GM12878 (cell line): Measurements from ENCODE around the gene DAAM2. TPM values are rescaled to one million over a fixed set of nuclear protein-coding genes. Genes with fewer than 3 reads are reported as not detected.

Experiments used
- ATAC-seq: fragments of 200-7000 bp; cut with Tn5 transposase; 3 replicates; pipeline ENCODE4 v1.9.1; 2020; ENCODE audit warnings: mild to moderate bottlenecking, moderate library complexity
- BruUV-seq: library from RNA; stranded (reverse); fragments of 400-500 nt; replicated peaks from 2 replicates; lab custom pipeline; 2021; lab: Mats Ljungman, UMichigan
- CTCF ChIA-PET: fragments of 300-600 bp; sonication (Branson Sonifier 250); formaldehyde crosslinking; extraction: SDS; loops from one replicate; lab custom pipeline; 2021; ENCODE audit warnings: inconsistent platforms; lab: Yijun Ruan, JAX
- POLR2A ChIA-PET: fragments of 350-600 bp; formaldehyde crosslinking; extraction: SDS; loops from one replicate; lab custom pipeline; 2021; ENCODE audit warnings: inconsistent platforms; lab: Charles Lee
- RAD21 ChIA-PET: fragments of 300-600 bp; sonication (Branson Sonifier 250); formaldehyde crosslinking; loops from one replicate; lab custom pipeline; 2023; ENCODE audit warnings: antibody characterized with exemption; ENCODE audit not compliant: unreplicated experiment; lab: Charles Lee
- SMC1A ChIA-PET: fragments of 300-600 bp; sonication (Branson Sonifier 250); formaldehyde crosslinking; loops from one replicate; lab custom pipeline; 2023; ENCODE audit not compliant: unreplicated experiment, uncharacterized antibody; lab: Charles Lee
- DNase-seq: peaks from one replicate; pipeline ENCODE4 v3.0.0-alpha.2; 2011; ENCODE audit warnings: low read depth, low spot score
- FAIRE-seq: peaks from 3 replicates; lab custom pipeline; 2011; peaks lifted over from hg19 to GRCh38; lab: Jason Lieb, UNC
- H2AFZ ChIP-seq: 2 replicates; pipeline ENCODE4 v1.6.0; 2011; ENCODE audit warnings: low read depth, low read length, control low read depth; ENCODE audit not compliant: control insufficient read depth
- H3K27ac ChIP-seq: 2 replicates; pipeline ENCODE4 v1.5.1; 2011; ENCODE audit warnings: control low read depth; ENCODE audit not compliant: control insufficient read depth, insufficient read depth
- H3K27me3 ChIP-seq, 2 experiments: replicated peaks in 1 of 2; 2 replicates each; pipeline versions ENCODE4 v1.6.0 to v1.6.1; 2011; ENCODE audit warnings: low read length in 1 of 2; ENCODE audit not compliant: control insufficient read depth in 2 of 2, insufficient read depth in 2 of 2
- H3K36me3 ChIP-seq, 2 experiments: 2 replicates each; pipeline ENCODE4 v1.5.1; 2011; ENCODE audit warnings: low read length in 1 of 2; ENCODE audit not compliant: control insufficient read depth in 2 of 2, insufficient read depth in 2 of 2
- H3K4me1 ChIP-seq: 2 replicates; pipeline ENCODE4 v1.6.1; 2011; ENCODE audit warnings: mild to moderate bottlenecking, low read length, moderate library complexity, mixed read lengths; ENCODE audit not compliant: control insufficient read depth, insufficient read depth
- H3K4me2 ChIP-seq: 2 replicates; pipeline ENCODE4 v1.6.0; 2011; ENCODE audit warnings: control low read depth; ENCODE audit not compliant: control insufficient read depth, insufficient read depth
- H3K4me3 ChIP-seq: fragments of 200-600 bp; sonication (generic); 2 replicates; pipeline ENCODE4 v1.5.1; 2016
- H3K79me2 ChIP-seq: 2 replicates; pipeline ENCODE4 v1.6.0; 2011; ENCODE audit warnings: low read length; ENCODE audit not compliant: control insufficient read depth, insufficient read depth
- H3K9ac ChIP-seq: 2 replicates; pipeline ENCODE4 v1.8.0; 2011; ENCODE audit warnings: low read length, control low read depth, mixed read lengths; ENCODE audit not compliant: control insufficient read depth, insufficient read depth
- H3K9me3 ChIP-seq: replicated peaks from 3 replicates; pipeline ENCODE4 v1.5.1; 2011; ENCODE audit warnings: mild to moderate bottlenecking, low read length; ENCODE audit not compliant: control insufficient read depth, insufficient read depth
- H4K20me1 ChIP-seq: 2 replicates; pipeline ENCODE4 v1.6.0; 2011; ENCODE audit not compliant: control insufficient read depth, insufficient read depth
- BHLHE40 ChIP-seq, 2 experiments: fragments of 450-650 bp in 1 of 2; IDR thresholded peaks; 2 replicates each; pipeline ENCODE4 v1.6.1; 2011 to 2017; ENCODE audit warnings: low read depth in 2 of 2, borderline replicate concordance in 1 of 2, improper control_type of control experiment in 1 of 2, low read length in 1 of 2, mild to moderate bottlenecking in 1 of 2
- HDGF ChIP-seq: fragments of 450-650 bp; IDR thresholded peaks from 2 replicates; pipeline ENCODE4 v1.6.1; 2016; ENCODE audit warnings: antibody characterized with exemption
- KDM1A ChIP-seq: fragments of 200-600 bp; sonication (generic); IDR thresholded peaks from 2 replicates; pipeline ENCODE4 v1.6.1; 2016; ENCODE audit warnings: borderline replicate concordance
- RFX5 ChIP-seq: IDR thresholded peaks from 2 replicates; pipeline ENCODE4 v1.6.1; 2011; ENCODE audit warnings: low read depth, low read length, improper control_type of control experiment
- SREBF1 ChIP-seq: IDR thresholded peaks from 2 replicates; pipeline ENCODE4 v1.6.1; 2012; ENCODE audit warnings: mild to moderate bottlenecking, low read length
- WRNIP1 ChIP-seq: IDR thresholded peaks from 2 replicates; pipeline ENCODE4 v1.6.1; 2011; ENCODE audit warnings: low read depth, low read length, improper control_type of control experiment, borderline replicate concordance
- ZNF207 ChIP-seq: fragments of 450-650 bp; IDR thresholded peaks from 2 replicates; pipeline ENCODE4 v1.6.1; 2014; ENCODE audit warnings: antibody characterized with exemption, mild to moderate bottlenecking, borderline replicate concordance
- WGBS: methylation state at CpG from one replicate; pipeline ENCODE4 v1.1.6; 2016; ENCODE audit warnings: low lambda C conversion rate; ENCODE audit not compliant: insufficient replicate concordance, insufficient coverage; ENCODE audit errors: missing lambda C conversion rate; 5-methylcytosine and 5-hydroxymethylcytosine counted together
- in situ Hi-C: fragments of 300-500 bp; cut with MboI; formaldehyde crosslinking; loops from 9 replicates; pipeline ENCODE4 v1.14.3; 2018; ENCODE audit warnings: mixed read lengths
- intact Hi-C: fragments of 100-400 bp; cut with micrococcal nuclease; formaldehyde crosslinking; loops from one replicate; pipeline ENCODE4 v1.14.2; 2022; ENCODE audit not compliant: unreplicated experiment
- polyA plus RNA-seq, 11 experiments: library from polyadenylated mRNA; depleted of rRNA in 4 of 11; unstranded in 6 of 11; stranded (reverse) in 5 of 11; fragments of >200 nt; fragmentation: Nextera tagmentation in 4 of 11; fragmentation: Illumina TruSeq in 1 of 11; extraction: Ambion mirVana in 4 of 11; extraction: Trizol in 1 of 11; gene quantifications; 1 replicate in 1 of 11; 2 replicates in 10 of 11; pipeline versions ENCODE4 v1.2.1 to v1.2.3, GENCODE V29; 2011 to 2016; ENCODE audit warnings: inconsistent platforms in 2 of 11, missing spikeins in 2 of 11, low read depth in 1 of 11
- total RNA-seq, 4 experiments: library from RNA; depleted of rRNA in 3 of 4; stranded (reverse); fragments of >200 nt in 3 of 4; fragmentation: Illumina TruSeq in 1 of 4; extraction: Trizol in 1 of 4; gene quantifications; 2 replicates each; pipeline versions ENCODE4 v1.2.1 to v1.2.3, GENCODE V29; 2013 to 2021
- TF ChIP-seq, protein P1 (sequence below): fragments of 450-650 bp; IDR thresholded peaks from 2 replicates; pipeline ENCODE4 v1.6.1; 2016; ENCODE audit warnings: mild to moderate bottlenecking

DAAM2 gene
- total and polyA plus RNA-seq, 10 of the 15 experiments (the other 5 are each of a cell fraction or from before 2014, with no cell fraction given) = 0.05 to 0.22 TPM; not detected in 8

GRCh38 chr6:39758905-39759605, 33.1 kb upstream of the DAAM2 start:
- H3K4me2 ChIP-seq = no peak overlapping the region
- no peaks in the 10 kb centered on the region for H4K20me1 ChIP-seq
- H3K9ac ChIP-seq = no peak overlapping the region
- intact Hi-C loops (no loop called here), in situ Hi-C loops (no loop called here)
- H3K9me3 ChIP-seq = no peaks in the 10 kb centered on the region; the same call in 2 of the 3 replicates
- CTCF ChIA-PET = interaction anchor here (0.6 to 2.2 kb wide), 4 partner anchors 14 to 118 kb away, joined by 3 to 5 read pairs (median 4); no protein-coding TSS in a partner anchor
- FAIRE-seq = no peak
- no peak overlapping the region for H3K4me3 ChIP-seq
- ATAC-seq = no peak
- BruUV-seq = no TSS peak
- H3K36me3 ChIP-seq = no peaks in the 10 kb centered on the region
- no peak for DNase-seq
- H3K79me2 ChIP-seq = no peaks in the 10 kb centered on the region
- RAD21 ChIA-PET = interaction anchor here (0.9 kb wide), 2 partner anchors 91 to 149 kb away, joined by 3 read pairs; no protein-coding TSS in a partner anchor
- no peaks in the 10 kb centered on the region for H3K4me1 ChIP-seq
- SMC1A ChIA-PET = interaction anchor here (0.6 to 1.5 kb wide), 6 partner anchors 11 to 323 kb away, joined by 3 to 6 read pairs (median 4); no protein-coding TSS in a partner anchor
- WGBS = 20% methylated on average over 2 of the region's 2 CpGs
- no peak overlapping the region for H2AFZ ChIP-seq
- H3K27ac ChIP-seq = no peak overlapping the region
- TF ChIP-seq BHLHE40 (IDR thresholded peaks at IDR 0.05; ENCODE audit: borderline replicate concordance in 1 of 2, low read depth in 2 of 2, low read length in 1 of 2) = no peak
- no peak for TF ChIP-seq RFX5
- TF ChIP-seq KDM1A = no peak
- TF ChIP-seq SREBF1 = no peak
- TF ChIP-seq HDGF = no peak
- TF ChIP-seq ZNF207 = no peak
- TF ChIP-seq, protein P1, sequence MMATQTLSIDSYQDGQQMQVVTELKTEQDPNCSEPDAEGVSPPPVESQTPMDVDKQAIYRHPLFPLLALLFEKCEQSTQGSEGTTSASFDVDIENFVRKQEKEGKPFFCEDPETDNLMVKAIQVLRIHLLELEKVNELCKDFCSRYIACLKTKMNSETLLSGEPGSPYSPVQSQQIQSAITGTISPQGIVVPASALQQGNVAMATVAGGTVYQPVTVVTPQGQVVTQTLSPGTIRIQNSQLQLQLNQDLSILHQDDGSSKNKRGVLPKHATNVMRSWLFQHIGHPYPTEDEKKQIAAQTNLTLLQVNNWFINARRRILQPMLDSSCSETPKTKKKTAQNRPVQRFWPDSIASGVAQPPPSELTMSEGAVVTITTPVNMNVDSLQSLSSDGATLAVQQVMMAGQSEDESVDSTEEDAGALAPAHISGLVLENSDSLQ = no peak
- no peak for TF ChIP-seq WRNIP1
- POLR2A ChIA-PET = interaction anchor here (1.0 kb wide), 1 partner anchor 35 kb away, joined by 3 read pairs; no protein-coding TSS in a partner anchor
- H3K27me3 ChIP-seq = no peaks in the 10 kb centered on the region
